Measurements from ENCODE around the gene SORT1. TPM values are rescaled to one million over a fixed set of nuclear protein-coding genes. Genes with fewer than 3 reads are reported as not detected.

The SORT1 gene
- total and polyA plus RNA-seq, 2 of the 4 experiments (the other 2 are of a cell fraction) = 15.8 to 16.7 TPM

DNA sequence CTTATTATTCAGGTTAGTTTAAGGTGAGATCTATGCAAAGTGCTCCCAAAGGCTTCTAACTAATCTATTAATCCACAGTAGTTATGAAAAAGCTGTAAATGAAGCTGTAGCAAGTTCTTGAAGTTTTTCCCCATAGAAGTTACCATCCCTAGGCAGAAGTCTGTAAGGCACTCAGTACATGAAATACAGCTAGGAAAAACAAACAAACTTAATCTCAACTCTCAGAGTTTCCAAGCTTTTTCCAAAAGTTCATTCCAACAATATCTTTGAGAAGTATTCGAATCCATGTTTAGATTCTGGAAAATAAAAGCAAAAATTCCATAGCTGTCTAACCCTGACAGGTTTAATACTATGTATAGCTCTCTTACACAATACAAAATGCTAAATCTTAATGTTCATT, 41.2 kb downstream of the SORT1 start:
- no peak overlapping the region; the same call in 1 of the 2 replicates for H3K56ac ChIP-seq (ENCODE audit: extremely low read depth, insufficient read depth, low read length)
- peak overlapping the region; percentile 78; the same call in 1 of the 2 replicates for H2BK20ac ChIP-seq (ENCODE audit: low read depth, low read length)
- H3K4me1 ChIP-seq (ENCODE audit: control insufficient read depth, insufficient read depth, low read length) = peaks cover 6% of the 10 kb centered on the region
- H3K14ac ChIP-seq (replicated peaks; ENCODE audit: low read depth, low read length) = 0 out of 2 replicates have a peak overlapping the region, but pooled peaks have one; percentile 29
- intact Hi-C loops (cut with micrococcal nuclease) (loop anchor here (2.0 kb wide), 1 partner anchor 36 kb away; no protein-coding TSS in a partner anchor), in situ Hi-C loops (cut with MboI; ENCODE audit: low sequenced_read_pairs) (no loop called here), dilution Hi-C loops (cut with HindIII; ENCODE audit: low sequenced_read_pairs, unreplicated experiment) (no loop called here)
- no CpG with 5 or more reads among the region's 1 CpG for WGBS, 2 experiments (ENCODE audit: extremely low coverage in 2 of 2, insufficient read length in 1 of 2)
- H2AFZ ChIP-seq (replicated peaks; ENCODE audit: low read length, poor library complexity) = no peak overlapping the region
- 0 out of 2 replicates have a peak overlapping the region, but pooled peaks have one; percentile 62 for H4K91ac ChIP-seq (ENCODE audit: insufficient read depth, low read depth, low read length)
- peak overlapping the region; percentile 24 for H2BK5ac ChIP-seq (ENCODE audit: low read depth, low read length, poor library complexity, severe bottlenecking)
- no peak overlapping the region for H4K5ac ChIP-seq (ENCODE audit: low read depth, low read length)
- no peak overlapping the region for H3K9ac ChIP-seq (ENCODE audit: low read depth, low read length)
- no peak overlapping the region for H3K4me3 ChIP-seq (ENCODE audit: insufficient read depth, low read depth, low read length)
- ATAC-seq (ENCODE audit: low read depth) (peak; percentile 65), DNase-seq (peak; percentile 12)
- H3K18ac ChIP-seq (ENCODE audit: low read depth, low read length) = peak overlapping the region; percentile 37; the same call in 1 of the 2 replicates
- no peak overlapping the region for H3K23ac ChIP-seq (ENCODE audit: low read depth, low read length)
- BruUV-seq (replicated peaks) = no TSS peak
- no peak overlapping the region for H2AK9ac ChIP-seq (replicated peaks; ENCODE audit: low read depth, low read length, poor library complexity)
- no peaks in the 10 kb centered on the region for H4K20me1 ChIP-seq (ENCODE audit: insufficient read depth, low read length)
- peak overlapping the region; percentile 20; the same call in 1 of the 2 replicates for H3K27ac ChIP-seq (ENCODE audit: insufficient read depth, low read length)
- ChIA-PET CTCF (interaction anchor here (0.6 to 1.7 kb wide), 4 partner anchors 9 to 122 kb away, joined by 3 to 5 read pairs (median 4); no protein-coding TSS in a partner anchor), POLR2A (ENCODE audit: unreplicated experiment) (no interaction called here)
- no peak overlapping the region for H2AK5ac ChIP-seq (ENCODE audit: low read depth, low read length)
- peaks cover 11 to 26% of the 10 kb centered on the region in 2 experiments; a peak in 3 of 4 replicates for H3K79me1 ChIP-seq (ENCODE audit: low read depth in 1 of 2, low read length in 2 of 2)
- H3K4me2 ChIP-seq (ENCODE audit: low read depth, low read length) = peak overlapping the region; percentile 4; the same call in 1 of the 2 replicates
- 0 out of 3 replicates have a peak overlapping the region, but pooled peaks have one; percentile 32 for H2BK15ac ChIP-seq (ENCODE audit: low read depth, low read length)
- TF ChIP-seq POLR2A (IDR thresholded peaks at IDR 0.05; ENCODE audit: low read depth, low read length) = no peak
- 0 out of 2 replicates have a peak overlapping the region, but pooled peaks have one; percentile 42 for H2BK120ac ChIP-seq (ENCODE audit: low read depth, low read length)
- no peak overlapping the region for H3K4ac ChIP-seq (ENCODE audit: low read depth, low read length)
- peaks cover 5% of the 10 kb centered on the region for H3K36me3 ChIP-seq (ENCODE audit: control insufficient read depth, insufficient read depth, low read length)
- no peaks in the 10 kb centered on the region for H3K27me3 ChIP-seq (ENCODE audit: control insufficient read depth, insufficient read depth, low read length)
- 0 out of 4 replicates have a peak overlapping the region, but pooled peaks of 1 of the 2 experiments have one; percentile 7 for H4K8ac ChIP-seq (ENCODE audit: low read depth in 2 of 2, low read length in 2 of 2)
- H3K9me3 ChIP-seq (ENCODE audit: control insufficient read depth, insufficient read depth, low read length) = no peaks in the 10 kb centered on the region
- no peaks in the 10 kb centered on the region; the same call in none of the 2 replicates for H3K9me1 ChIP-seq (ENCODE audit: insufficient read depth, low read length)
